Posterior vena cava (tissue), 2 donors: ENCODE data around the gene MALRD1. TPM values are rescaled to one million over a fixed set of nuclear protein-coding genes. Genes with fewer than 3 reads are reported as not detected.
"Not testable (repeated sequence)": the region's sequence is repeated elsewhere in the genome, so short reads cannot be mapped to it uniquely, and the experiment has no call there.

Experiments
- DNase-seq: peaks from one replicate; pipeline ENCODE4 v3.0.0-alpha.2; 2020; ENCODE audit warnings: low spot score
- intact Hi-C, 2 donors: fragments of 100-400 bp; cut with DNase I; formaldehyde crosslinking; loops; one replicate each; pipeline versions ENCODE4 v1.14.1 to v1.14.2; 2022 to 2023
- total RNA-seq, 2 donors: library from RNA; stranded (reverse); fragmentation: NEBNext Ultra II Directional; extraction: Animal tissue kit (Norgen Biotek cat#: 25700); gene quantifications; one replicate each; pipeline ENCODE4 v1.2.1, GENCODE V29; 2021
- donor health status: DM: yes; HTN: yes; CAD: no.
- donor health status: DM: yes; HTN: yes; CAD: no.

MALRD1 gene
- total RNA-seq, 2 donors from 2014 or later = 0.62 to 3.4 TPM

GRCh38 chr10:19724287-19724686 is 675.7 kb downstream of the MALRD1 start:
- no peak for DNase-seq
- intact Hi-C loops = no loop called here

GRCh38 chr10:19728376-19728775 is 679.8 kb downstream of the MALRD1 start:
- no peak for DNase-seq
- intact Hi-C loops = no loop called here

- intact Hi-C loops = no loop called here
- no peak for DNase-seq
Measured at GRCh38 chr10:19728964-19729363, 680.4 kb downstream of the MALRD1 start.

- DNase-seq = no peak
- intact Hi-C loops = no loop called here
Measured at GRCh38 chr10:19730167-19730906, 681.7 kb downstream of the MALRD1 start.

GRCh38 chr10:19730907-19731217 is 682.3 kb downstream of the MALRD1 start:
- DNase-seq = no peak
- intact Hi-C loops = no loop called here

- intact Hi-C loops = no loop called here
Measured at GRCh38 chr10:19731560-19731959, 683.0 kb downstream of the MALRD1 start.

GRCh38 chr10:19738440-19738839 is 689.8 kb downstream of the MALRD1 start:
- intact Hi-C loops = no loop called here

More at GRCh38 chr10:19731560-19731959, 683.0 kb downstream of the MALRD1 start:
- no peak for DNase-seq

GRCh38 chr10:19739232-19739631 is 690.6 kb downstream of the MALRD1 start:
- not testable (repeated sequence) for DNase-seq

More at GRCh38 chr10:19738440-19738839, 689.8 kb downstream of the MALRD1 start:
- DNase-seq = no peak

GRCh38 chr10:19742144-19742543 is 693.5 kb downstream of the MALRD1 start:
- intact Hi-C loops, DNase-seq: not testable (repeated sequence)

More at GRCh38 chr10:19739232-19739631, 690.6 kb downstream of the MALRD1 start:
- intact Hi-C loops = not testable (repeated sequence)

GRCh38 chr10:19745672-19746071 is 697.1 kb downstream of the MALRD1 start:
- DNase-seq = no peak
- intact Hi-C loops = no loop called here

- intact Hi-C loops = no loop called here
- no peak for DNase-seq
Measured at GRCh38 chr10:19749185-19749729, 700.7 kb downstream of the MALRD1 start.

GRCh38 chr10:19750972-19751371 is 702.4 kb downstream of the MALRD1 start:
- intact Hi-C loops = no loop called here
- no peak for DNase-seq

GRCh38 chr10:19756919-19757318 is 708.3 kb downstream of the MALRD1 start:
- DNase-seq = no peak
- intact Hi-C loops = no loop called here

- DNase-seq = no peak
- intact Hi-C loops = no loop called here
Measured at GRCh38 chr10:19762026-19762425, 713.4 kb downstream of the MALRD1 start.

- intact Hi-C loops = no loop called here
- no peak for DNase-seq
Measured at GRCh38 chr10:19764111-19764510, 715.5 kb downstream of the MALRD1 start.

- intact Hi-C loops = no loop called here
- DNase-seq = no peak
Measured at GRCh38 chr10:19767876-19768275, 719.3 kb downstream of the MALRD1 start.

- DNase-seq = not testable (repeated sequence)
- intact Hi-C loops = loop anchor here in 1 of 2 donors (10.0 kb wide), 1 partner anchor 355 kb away; no protein-coding TSS in a partner anchor
Measured at GRCh38 chr10:19769826-19770225, 721.2 kb downstream of the MALRD1 start.

GRCh38 chr10:19772972-19773371 is 724.4 kb downstream of the MALRD1 start:
- DNase-seq = no peak
- intact Hi-C loops = loop anchor here in 1 of 2 donors (10.0 kb wide), 1 partner anchor 358 kb away; no protein-coding TSS in a partner anchor

GRCh38 chr10:19775296-19775695 is 726.7 kb downstream of the MALRD1 start:
- intact Hi-C loops = loop anchor here in 1 of 2 donors (10.0 kb wide), 1 partner anchor 360 kb away; no protein-coding TSS in a partner anchor
- no peak for DNase-seq

- intact Hi-C loops = loop anchor here in 1 of 2 donors (10.0 kb wide), 1 partner anchor 363 kb away; no protein-coding TSS in a partner anchor
Measured at GRCh38 chr10:19777806-19778205, 729.2 kb downstream of the MALRD1 start.

GRCh38 chr10:19778996-19779395 is 730.4 kb downstream of the MALRD1 start:
- DNase-seq = no peak
- intact Hi-C loops = loop anchor here in 1 of 2 donors (10.0 kb wide), 1 partner anchor 364 kb away; no protein-coding TSS in a partner anchor

More at GRCh38 chr10:19777806-19778205, 729.2 kb downstream of the MALRD1 start:
- DNase-seq = no peak
